ENCODE results near the gene CDK19. TPM values are rescaled to one million over a fixed set of nuclear protein-coding genes. Genes with fewer than 3 reads are reported as not detected.

The CDK19 gene
- total RNA-seq, 4 donors from 2014 or later = 10.8 to 13.2 (median 12.1) TPM

- Histone ChIP-seq H3K4me3 (no peak overlapping the region), H3K9me3 (no peaks in the 10 kb centered on the region), H3K27ac (no peak overlapping the region), H3K36me3 (no peaks in the 10 kb centered on the region), H3K27me3 (no peaks in the 10 kb centered on the region), H3K4me1 (no peaks in the 10 kb centered on the region)
- WGBS, 2 donors = 70 to 72% methylated on average over 6 to 7 of the region's 7 CpGs
- DNase-seq = no peak
- intact Hi-C loops (cut with DNase I) = no loop called here
- no peak for TF ChIP-seq POLR2A (IDR thresholded peaks at IDR 0.05)
- TF ChIP-seq, protein P1, sequence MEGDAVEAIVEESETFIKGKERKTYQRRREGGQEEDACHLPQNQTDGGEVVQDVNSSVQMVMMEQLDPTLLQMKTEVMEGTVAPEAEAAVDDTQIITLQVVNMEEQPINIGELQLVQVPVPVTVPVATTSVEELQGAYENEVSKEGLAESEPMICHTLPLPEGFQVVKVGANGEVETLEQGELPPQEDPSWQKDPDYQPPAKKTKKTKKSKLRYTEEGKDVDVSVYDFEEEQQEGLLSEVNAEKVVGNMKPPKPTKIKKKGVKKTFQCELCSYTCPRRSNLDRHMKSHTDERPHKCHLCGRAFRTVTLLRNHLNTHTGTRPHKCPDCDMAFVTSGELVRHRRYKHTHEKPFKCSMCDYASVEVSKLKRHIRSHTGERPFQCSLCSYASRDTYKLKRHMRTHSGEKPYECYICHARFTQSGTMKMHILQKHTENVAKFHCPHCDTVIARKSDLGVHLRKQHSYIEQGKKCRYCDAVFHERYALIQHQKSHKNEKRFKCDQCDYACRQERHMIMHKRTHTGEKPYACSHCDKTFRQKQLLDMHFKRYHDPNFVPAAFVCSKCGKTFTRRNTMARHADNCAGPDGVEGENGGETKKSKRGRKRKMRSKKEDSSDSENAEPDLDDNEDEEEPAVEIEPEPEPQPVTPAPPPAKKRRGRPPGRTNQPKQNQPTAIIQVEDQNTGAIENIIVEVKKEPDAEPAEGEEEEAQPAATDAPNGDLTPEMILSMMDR (IDR thresholded peaks at IDR 0.05) = no peak
These were observed 248.7 kb downstream of the CDK19 start for GRCh38 chr6:110566346-110567125.

DNA sequence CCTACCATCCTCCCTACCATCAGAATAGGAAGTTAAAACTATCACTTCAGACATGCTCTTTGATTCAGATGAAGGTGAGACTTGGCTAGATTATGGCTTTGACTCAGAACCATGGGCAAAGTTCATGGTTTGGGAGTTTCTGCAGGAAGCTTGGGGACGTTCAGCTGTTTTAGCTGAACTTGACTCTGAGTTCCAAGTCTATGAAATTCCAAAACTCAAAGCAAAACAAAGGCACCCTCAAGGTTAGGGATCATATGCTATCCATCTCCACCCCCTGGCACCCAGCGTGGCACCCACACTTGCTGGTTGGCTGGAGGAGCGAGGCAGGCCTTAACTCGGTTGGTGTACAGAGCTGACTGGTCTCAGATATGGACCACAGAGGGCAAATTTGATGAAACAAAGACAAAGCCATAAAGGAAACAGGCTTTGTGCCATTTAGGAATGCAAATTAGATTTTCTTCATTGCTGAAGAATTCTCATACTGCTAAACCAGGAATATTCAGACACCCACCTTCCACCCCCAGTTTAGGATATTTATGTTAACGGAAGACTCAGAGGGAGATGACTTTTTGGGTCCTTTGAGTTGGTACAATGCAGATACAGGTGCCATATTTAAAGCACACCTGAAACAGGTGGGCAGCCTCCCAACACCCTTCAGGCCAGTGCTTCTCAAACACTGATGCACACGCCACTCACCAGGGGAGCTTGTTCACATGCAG lies 250.4 kb downstream of the CDK19 start:
- no peaks in the 10 kb centered on the region for H3K4me1 ChIP-seq
- 82 to 91% methylated on average over 5 to 6 of the region's 6 CpGs for WGBS, 2 donors
- no peak for DNase-seq
- TF ChIP-seq POLR2A (IDR thresholded peaks at IDR 0.05) = no peak
- TF ChIP-seq, protein P1 (IDR thresholded peaks at IDR 0.05) = no peak
- no peak overlapping the region for H3K4me3 ChIP-seq
- no peaks in the 10 kb centered on the region for H3K9me3 ChIP-seq
- H3K36me3 ChIP-seq = no peaks in the 10 kb centered on the region
- no peak overlapping the region for H3K27ac ChIP-seq
- intact Hi-C loops (cut with DNase I) = no loop called here
- H3K27me3 ChIP-seq = no peaks in the 10 kb centered on the region

DNA sequence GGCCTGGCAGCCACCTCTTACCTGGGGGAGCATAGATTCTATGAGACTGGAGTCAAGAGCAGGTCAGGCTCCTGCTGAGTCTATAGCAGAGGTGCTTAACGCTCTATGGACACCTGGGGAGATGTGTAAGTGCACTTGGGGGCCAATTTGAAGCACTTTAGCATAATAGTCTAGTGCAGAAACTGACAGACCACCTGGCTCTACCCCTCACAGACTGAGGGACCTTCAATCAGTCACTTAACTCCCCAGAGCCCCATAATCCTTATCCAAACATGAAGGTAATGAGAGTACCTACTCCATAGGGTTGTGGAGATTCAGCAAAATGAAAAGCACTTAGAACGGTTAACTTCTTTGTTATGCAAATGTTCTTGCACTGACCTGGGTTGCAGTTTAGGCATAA lies 251.6 kb downstream of the CDK19 start:
- H3K9me3 ChIP-seq = no peaks in the 10 kb centered on the region
- no peaks in the 10 kb centered on the region for H3K36me3 ChIP-seq
- H3K4me1 ChIP-seq = no peaks in the 10 kb centered on the region
- WGBS, 2 donors = 61 to 83% methylated on average over 1 to 2 of the region's 2 CpGs
- DNase-seq = no peak
- no peaks in the 10 kb centered on the region for H3K27me3 ChIP-seq
- no peak overlapping the region for H3K27ac ChIP-seq
- intact Hi-C loops (cut with DNase I) = no loop called here
- TF ChIP-seq POLR2A (IDR thresholded peaks at IDR 0.05) = no peak
- TF ChIP-seq, protein P1 (IDR thresholded peaks at IDR 0.05) = no peak
- H3K4me3 ChIP-seq = no peak overlapping the region

DNA sequence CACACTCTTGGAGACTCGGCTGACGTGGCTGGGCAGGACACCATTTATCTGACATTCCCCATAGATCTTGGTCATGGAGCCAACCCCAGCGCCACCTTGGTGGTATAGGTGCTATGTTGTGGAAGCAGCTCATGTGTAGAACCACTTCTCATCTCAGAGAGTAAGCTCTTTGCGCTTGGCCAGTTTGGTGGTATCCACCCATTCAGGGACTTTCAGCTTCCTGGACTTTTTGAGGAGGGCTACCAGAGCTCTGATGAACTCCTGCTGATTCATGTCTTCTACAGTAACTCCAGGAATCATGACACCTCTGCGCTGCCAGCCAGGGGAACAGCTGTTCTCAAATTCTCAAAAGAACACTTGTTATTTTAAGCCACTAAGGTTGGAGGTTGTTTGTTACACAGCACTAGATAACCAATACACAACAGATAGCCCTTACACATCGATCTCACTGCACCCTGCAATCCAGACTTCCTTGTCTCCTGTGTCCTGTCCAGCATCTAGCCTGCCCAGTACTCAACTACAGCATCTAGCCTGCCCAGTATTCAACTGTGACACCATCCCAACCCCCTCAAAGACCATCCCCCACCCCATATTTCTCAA lies 252.9 kb downstream of the CDK19 start:
- H3K9me3 ChIP-seq = no peaks in the 10 kb centered on the region
- H3K27ac ChIP-seq = no peak overlapping the region
- H3K36me3 ChIP-seq = no peaks in the 10 kb centered on the region
- no peaks in the 10 kb centered on the region for H3K27me3 ChIP-seq
- no peak overlapping the region for H3K4me3 ChIP-seq
- intact Hi-C loops (cut with DNase I) = no loop called here
- H3K4me1 ChIP-seq = no peaks in the 10 kb centered on the region
- TF ChIP-seq, protein P1 (IDR thresholded peaks at IDR 0.05) = no peak
- no peak for TF ChIP-seq POLR2A (IDR thresholded peaks at IDR 0.05)
- 86 to 93% methylated on average over 5 to 6 of the region's 6 CpGs for WGBS, 2 donors
- DNase-seq = no peak

DNA sequence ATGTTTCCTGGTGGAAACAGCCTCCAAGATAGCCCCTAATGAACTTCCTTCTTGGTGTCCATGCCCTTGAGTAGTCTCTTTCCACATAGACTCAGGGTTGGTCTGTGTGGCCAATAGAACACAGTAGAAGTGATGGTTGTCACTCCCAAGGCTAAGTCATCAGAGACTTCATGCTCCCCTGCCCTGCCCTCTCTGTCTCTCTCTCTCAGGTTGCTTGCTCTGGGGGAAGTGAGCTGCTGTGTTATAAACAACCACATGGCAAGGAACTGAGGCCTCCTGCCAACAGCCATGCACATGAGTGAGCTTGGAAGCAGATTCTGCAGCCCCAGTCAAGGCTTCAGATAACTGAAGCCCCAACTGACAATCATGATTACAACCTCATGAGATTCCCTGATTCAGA lies 253.6 kb downstream of the CDK19 start:
- H3K27me3 ChIP-seq = no peaks in the 10 kb centered on the region
- TF ChIP-seq, protein P1 (IDR thresholded peaks at IDR 0.05) = no peak
- TF ChIP-seq POLR2A (IDR thresholded peaks at IDR 0.05) = no peak

More for the DNA sequence above, 253.6 kb downstream of the CDK19 start:
- Histone ChIP-seq H3K4me1 (no peaks in the 10 kb centered on the region), H3K4me3 (no peak overlapping the region), H3K36me3 (no peaks in the 10 kb centered on the region), H3K9me3 (no peaks in the 10 kb centered on the region), H3K27ac (no peak overlapping the region)
- intact Hi-C loops (cut with DNase I) = no loop called here
- no peak for DNase-seq
